Measurements from ENCODE around the gene FAM210A.

DNA sequence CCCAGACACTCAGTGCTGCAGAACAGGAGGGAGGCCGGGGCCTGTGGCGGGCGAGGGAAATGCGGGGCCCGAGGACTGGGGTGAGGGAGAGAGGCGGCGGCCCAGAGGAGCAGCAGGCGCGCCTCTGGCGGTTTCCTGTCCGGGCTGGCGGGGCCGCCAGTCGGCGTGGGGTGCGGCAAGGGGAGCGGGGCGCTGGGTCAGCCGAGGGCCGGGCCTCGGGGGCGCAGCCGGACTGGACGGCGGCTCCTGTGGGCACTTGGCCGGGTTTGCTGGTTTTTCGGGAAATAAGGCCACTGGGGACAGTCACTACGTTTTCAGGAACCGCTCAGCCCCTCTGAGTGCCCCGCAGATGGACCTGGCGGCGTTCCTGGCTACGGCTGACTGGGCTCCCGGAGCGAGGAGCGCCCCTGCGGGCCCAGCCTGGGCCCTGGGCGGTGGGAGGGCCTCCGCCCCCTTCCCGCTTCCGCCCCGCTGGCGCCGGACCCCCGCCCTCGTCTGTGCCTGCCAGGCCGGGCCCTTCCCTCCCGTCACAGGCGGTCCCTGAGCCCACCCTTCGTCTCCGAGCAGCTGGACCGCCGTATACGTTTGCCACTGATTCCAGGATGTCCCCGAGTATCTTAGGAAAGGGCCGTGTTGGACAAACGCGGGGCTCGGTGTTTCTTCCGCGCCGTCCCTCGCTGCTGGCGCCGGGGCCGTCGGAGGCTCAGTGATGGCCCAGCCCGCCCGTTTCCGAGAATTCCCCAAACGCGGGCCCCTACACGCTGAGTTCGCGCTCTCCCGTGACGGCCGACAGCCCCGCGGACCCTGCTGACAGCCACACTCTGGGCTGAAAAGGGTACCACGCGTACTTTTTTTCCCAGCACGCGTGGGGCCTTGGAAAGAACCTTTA is 84.6 kb downstream of the FAM210A start:
- TF ChIP-seq POLR2A (IDR thresholded peaks at IDR 0.05): peak in 1 of 2 donors; percentile 8
- TF ChIP-seq, protein P1, sequence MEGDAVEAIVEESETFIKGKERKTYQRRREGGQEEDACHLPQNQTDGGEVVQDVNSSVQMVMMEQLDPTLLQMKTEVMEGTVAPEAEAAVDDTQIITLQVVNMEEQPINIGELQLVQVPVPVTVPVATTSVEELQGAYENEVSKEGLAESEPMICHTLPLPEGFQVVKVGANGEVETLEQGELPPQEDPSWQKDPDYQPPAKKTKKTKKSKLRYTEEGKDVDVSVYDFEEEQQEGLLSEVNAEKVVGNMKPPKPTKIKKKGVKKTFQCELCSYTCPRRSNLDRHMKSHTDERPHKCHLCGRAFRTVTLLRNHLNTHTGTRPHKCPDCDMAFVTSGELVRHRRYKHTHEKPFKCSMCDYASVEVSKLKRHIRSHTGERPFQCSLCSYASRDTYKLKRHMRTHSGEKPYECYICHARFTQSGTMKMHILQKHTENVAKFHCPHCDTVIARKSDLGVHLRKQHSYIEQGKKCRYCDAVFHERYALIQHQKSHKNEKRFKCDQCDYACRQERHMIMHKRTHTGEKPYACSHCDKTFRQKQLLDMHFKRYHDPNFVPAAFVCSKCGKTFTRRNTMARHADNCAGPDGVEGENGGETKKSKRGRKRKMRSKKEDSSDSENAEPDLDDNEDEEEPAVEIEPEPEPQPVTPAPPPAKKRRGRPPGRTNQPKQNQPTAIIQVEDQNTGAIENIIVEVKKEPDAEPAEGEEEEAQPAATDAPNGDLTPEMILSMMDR (IDR thresholded peaks at IDR 0.05): no peak

Measured in uterus (tissue), 2 donors.